ELF-1 (cell line): ENCODE measurements around the gene APOA4.

Experiments
- DNase-seq: peaks from one replicate; pipeline ENCODE4 v3.0.0-alpha.2; 2016; ENCODE audit warnings: low read depth, low spot score

Gene APOA4

GRCh38 chr11:116823031-116823843 lies at the start of gene APOA4:
Gene APOA4, minus strand, starts transcription at chr11:116823304. Its CDS starts 113 bp downstream, at chr11:116823191.
- no peak for DNase-seq

GRCh38 chr11:116871248-116871647 lies 48.1 kb upstream of the APOA4 start:
- no peak for DNase-seq

GRCh38 chr11:116870054-116870453 lies 47.0 kb upstream of the APOA4 start:
- no peak for DNase-seq

GRCh38 chr11:116869610-116870009 lies 46.5 kb upstream of the APOA4 start:
- no peak for DNase-seq

- no peak for DNase-seq
Measured at GRCh38 chr11:116868066-116868465, 45.0 kb upstream of the APOA4 start.

- peak; percentile 24 for DNase-seq
Measured at GRCh38 chr11:116867619-116868018, 44.5 kb upstream of the APOA4 start.

- DNase-seq, result no peak
Measured at GRCh38 chr11:116866804-116867455, 43.8 kb upstream of the APOA4 start.

- no peak for DNase-seq
Measured at GRCh38 chr11:116865696-116866095, 42.6 kb upstream of the APOA4 start.

GRCh38 chr11:116864531-116864930 lies 41.4 kb upstream of the APOA4 start:
- no peak for DNase-seq

- DNase-seq, result no peak
Measured at GRCh38 chr11:116862951-116863350, 39.8 kb upstream of the APOA4 start.

GRCh38 chr11:116862185-116862584 lies 39.1 kb upstream of the APOA4 start:
- DNase-seq, result no peak

GRCh38 chr11:116861539-116861938 lies 38.4 kb upstream of the APOA4 start:
- DNase-seq, result no peak

GRCh38 chr11:116860303-116860702 lies 37.2 kb upstream of the APOA4 start:
- no peak for DNase-seq

GRCh38 chr11:116859175-116859574 lies 36.1 kb upstream of the APOA4 start:
- DNase-seq, result no peak

GRCh38 chr11:116857936-116858335 lies 34.8 kb upstream of the APOA4 start:
- DNase-seq, result no peak

- DNase-seq, result no peak
Measured at GRCh38 chr11:116857316-116857715, 34.2 kb upstream of the APOA4 start.

- DNase-seq, result no peak
Measured at GRCh38 chr11:116856423-116856822, 33.3 kb upstream of the APOA4 start.

GRCh38 chr11:116855413-116855812 lies 32.3 kb upstream of the APOA4 start:
- DNase-seq, result no peak

- DNase-seq, result no peak
Measured at GRCh38 chr11:116853461-116854073, 30.5 kb upstream of the APOA4 start.

- DNase-seq, result no peak
Measured at GRCh38 chr11:116852261-116853031, 29.3 kb upstream of the APOA4 start.

GRCh38 chr11:116851626-116852025 lies 28.5 kb upstream of the APOA4 start:
- no peak for DNase-seq

GRCh38 chr11:116849486-116849885 lies 26.4 kb upstream of the APOA4 start:
- no peak for DNase-seq
